GM12801 (cell line): ENCODE measurements around the gene KCNS3.

Experiments
- CTCF ChIP-seq: IDR thresholded peaks from one replicate; pipeline ENCODE4 v1.5.1; 2011; ENCODE audit warnings: control low read depth; ENCODE audit not compliant: insufficient read length; ENCODE audit errors: extremely low read depth

The KCNS3 gene

GRCh38 chr2:17943444-17943843 lies 65.0 kb downstream of the KCNS3 start:
- TF ChIP-seq CTCF = no peak

DNA sequence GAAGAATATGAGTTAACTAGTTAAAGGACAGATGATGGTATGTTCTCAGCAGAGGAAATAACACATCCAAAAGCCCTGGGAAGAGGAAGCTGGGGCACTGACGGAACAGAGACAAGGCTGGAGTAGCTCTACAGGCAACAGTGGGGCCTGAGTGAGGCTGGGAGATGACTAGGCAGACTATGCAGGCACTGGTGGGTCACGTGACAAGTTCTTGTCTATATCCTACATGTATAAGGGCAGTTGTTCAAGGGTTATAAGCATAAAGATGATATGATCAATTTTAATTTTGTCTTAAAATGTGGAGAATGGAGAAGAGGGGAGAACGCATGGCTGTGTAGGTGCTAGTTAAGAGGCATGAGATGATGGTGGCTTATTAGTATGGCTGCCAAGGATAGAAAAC lies 68.6 kb downstream of the KCNS3 start:
- no peak for TF ChIP-seq CTCF

DNA sequence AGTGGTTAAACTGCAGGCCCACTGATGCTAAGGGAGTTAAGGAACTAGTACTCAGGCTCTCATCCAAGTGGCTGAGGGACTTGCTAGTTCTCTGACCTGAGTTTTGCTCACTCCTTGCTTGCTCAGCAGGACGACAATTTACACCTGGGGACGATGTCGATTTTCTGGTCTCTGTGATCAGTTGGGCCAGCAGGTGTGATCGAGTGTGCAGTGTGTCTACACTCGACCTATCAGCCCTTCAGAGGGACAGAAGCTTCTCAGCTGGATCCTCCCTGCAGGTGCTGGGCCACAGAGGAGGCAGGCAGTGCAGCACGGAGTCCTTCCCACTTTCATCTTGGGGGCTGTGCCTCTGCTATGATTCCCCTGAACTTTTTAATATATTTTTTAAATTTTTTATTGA lies 71.5 kb downstream of the KCNS3 start:
- TF ChIP-seq CTCF = no peak

- TF ChIP-seq CTCF = no peak
These were observed 73.1 kb downstream of the KCNS3 start for GRCh38 chr2:17951563-17951962.

GRCh38 chr2:17958466-17959092 lies 80.1 kb downstream of the KCNS3 start:
- TF ChIP-seq CTCF = no peak

DNA sequence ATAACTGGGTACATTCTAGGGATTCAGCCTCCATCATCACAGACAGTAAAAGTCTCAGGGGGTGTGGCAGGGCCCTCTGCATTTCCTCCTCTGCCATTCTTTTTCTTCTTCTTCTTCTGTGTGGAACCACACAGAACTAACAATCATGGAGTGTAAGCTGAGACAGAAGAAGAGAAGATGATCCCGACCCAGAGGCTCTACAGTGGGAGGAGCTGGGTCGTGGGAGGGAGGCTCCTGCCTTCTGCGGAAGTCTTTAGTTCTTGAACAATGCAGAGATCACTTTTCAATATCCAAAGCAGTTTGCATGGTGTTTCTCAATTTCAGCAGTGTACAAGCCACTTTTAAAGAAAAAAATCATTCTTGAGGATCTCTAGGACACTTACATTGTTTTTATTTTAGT lies 80.9 kb downstream of the KCNS3 start:
- no peak for TF ChIP-seq CTCF

- no peak for TF ChIP-seq CTCF
These were observed 81.4 kb downstream of the KCNS3 start for GRCh38 chr2:17959833-17960232.

DNA sequence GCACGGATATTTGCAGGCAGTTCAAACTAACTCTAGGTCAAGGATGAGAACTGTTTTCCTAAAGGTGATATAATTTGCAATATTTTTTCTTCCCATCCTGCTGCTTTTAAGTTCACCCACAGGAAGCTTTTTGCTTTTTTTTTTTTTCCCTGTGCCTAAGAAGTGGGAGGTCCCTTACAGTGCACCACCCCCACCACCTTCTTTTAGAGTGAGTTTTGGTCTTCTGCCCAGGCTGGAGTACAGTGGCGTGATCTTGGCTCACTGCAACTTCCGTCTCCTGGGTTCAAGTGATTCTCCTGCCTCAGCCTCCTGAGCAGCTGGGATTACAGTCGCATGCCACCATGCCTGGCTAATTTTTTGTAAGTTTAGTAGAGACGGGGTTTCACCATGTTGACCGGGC lies 82.5 kb downstream of the KCNS3 start:
- TF ChIP-seq CTCF = no peak
